HFFc6 (cell line): Measurements from ENCODE around the gene NLK. TPM values are rescaled to one million over a fixed set of nuclear protein-coding genes. Genes with fewer than 3 reads are reported as not detected.
A peak's percentile ranks its signal among the peaks of the same experiment; 100 is the strongest.

Source experiments
- DNase-seq: peaks from one replicate; pipeline ENCODE4 v3.0.0-alpha.2; 2018
- H3K27ac Mint-ChIP-seq: 2 replicates; pipeline ENCODE4 v1.8.0; 2020; ENCODE audit warnings: mild to moderate bottlenecking, mixed read lengths
- H3K27me3 Mint-ChIP-seq: 2 replicates; pipeline ENCODE4 v1.8.0; 2021; ENCODE audit warnings: mild to moderate bottlenecking, moderate library complexity, mixed read lengths; ENCODE audit not compliant: insufficient read depth
- H3K36me3 Mint-ChIP-seq: 2 replicates; pipeline ENCODE4 v1.8.0; 2021; ENCODE audit warnings: low read depth, mixed read lengths
- H3K4me1 Mint-ChIP-seq: 2 replicates; pipeline ENCODE4 v1.8.0; 2020; ENCODE audit warnings: low read depth, mixed read lengths
- H3K4me3 Mint-ChIP-seq: 2 replicates; pipeline ENCODE4 v1.8.0; 2020; ENCODE audit warnings: mild to moderate bottlenecking, moderate library complexity, mixed read lengths
- H3K9me3 Mint-ChIP-seq: 2 replicates; pipeline ENCODE4 v1.8.0; 2020; ENCODE audit warnings: mild to moderate bottlenecking, mixed read lengths
- total RNA-seq, 6 experiments: library from RNA; stranded (reverse); fragmentation: NEBNext Ultra II Directional; extraction: Animal tissue kit (Norgen Biotek cat#: 25700); gene quantifications; 2 replicates in 1 of 6; 3 replicates in 5 of 6; pipeline ENCODE4 v1.2.3, GENCODE V29; 2021
- TF ChIP-seq, protein P1 (sequence below): fragments of 200-600 bp; sonication (generic); IDR thresholded peaks from 2 replicates; pipeline ENCODE4 v1.5.0; 2021; ENCODE audit warnings: antibody characterized with exemption, mild to moderate bottlenecking

NLK gene
- total RNA-seq, 6 experiments from 2014 or later: 18.5 to 25.3 (median 22.1) TPM

DNA sequence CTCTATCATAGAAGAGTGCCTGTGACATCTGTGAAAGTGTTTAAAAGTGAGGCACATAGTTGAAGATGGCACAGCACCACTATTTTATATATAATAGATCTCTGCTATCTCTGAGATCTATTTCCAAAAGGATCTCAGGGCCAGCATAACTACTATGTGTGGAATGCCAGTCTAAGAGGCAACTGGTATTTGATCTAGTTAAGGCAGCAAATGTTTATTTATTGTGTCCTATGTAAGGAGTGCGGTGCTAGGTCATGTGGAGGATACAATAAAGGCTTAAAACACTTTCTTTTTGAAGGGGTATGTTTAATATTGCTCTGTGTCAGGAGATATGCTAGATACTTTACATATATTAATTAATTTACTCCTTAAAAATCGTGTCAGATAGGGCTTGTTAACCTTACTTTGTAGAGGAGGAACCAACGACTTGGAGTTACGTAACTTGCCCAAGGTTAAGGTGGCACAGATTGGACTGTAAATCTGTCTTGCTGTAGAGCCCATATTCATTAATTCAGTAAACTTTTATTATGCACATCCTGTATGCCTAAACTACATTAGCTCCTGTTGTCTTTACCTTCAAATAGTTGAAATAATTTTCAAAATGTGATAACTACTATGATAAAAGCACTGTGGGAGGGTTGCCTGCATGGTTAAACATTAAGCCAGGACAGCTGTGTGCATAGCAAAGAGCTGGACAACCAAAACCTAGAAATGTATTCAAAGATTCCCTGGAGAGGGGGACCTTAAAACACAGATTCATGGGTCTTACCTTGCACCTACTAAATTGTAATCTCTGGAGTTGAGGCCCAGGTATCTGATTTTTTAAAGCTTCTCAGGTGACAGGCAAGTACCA is 83.3 kb downstream of the NLK start:
- no peak for DNase-seq
- TF ChIP-seq, protein P1, sequence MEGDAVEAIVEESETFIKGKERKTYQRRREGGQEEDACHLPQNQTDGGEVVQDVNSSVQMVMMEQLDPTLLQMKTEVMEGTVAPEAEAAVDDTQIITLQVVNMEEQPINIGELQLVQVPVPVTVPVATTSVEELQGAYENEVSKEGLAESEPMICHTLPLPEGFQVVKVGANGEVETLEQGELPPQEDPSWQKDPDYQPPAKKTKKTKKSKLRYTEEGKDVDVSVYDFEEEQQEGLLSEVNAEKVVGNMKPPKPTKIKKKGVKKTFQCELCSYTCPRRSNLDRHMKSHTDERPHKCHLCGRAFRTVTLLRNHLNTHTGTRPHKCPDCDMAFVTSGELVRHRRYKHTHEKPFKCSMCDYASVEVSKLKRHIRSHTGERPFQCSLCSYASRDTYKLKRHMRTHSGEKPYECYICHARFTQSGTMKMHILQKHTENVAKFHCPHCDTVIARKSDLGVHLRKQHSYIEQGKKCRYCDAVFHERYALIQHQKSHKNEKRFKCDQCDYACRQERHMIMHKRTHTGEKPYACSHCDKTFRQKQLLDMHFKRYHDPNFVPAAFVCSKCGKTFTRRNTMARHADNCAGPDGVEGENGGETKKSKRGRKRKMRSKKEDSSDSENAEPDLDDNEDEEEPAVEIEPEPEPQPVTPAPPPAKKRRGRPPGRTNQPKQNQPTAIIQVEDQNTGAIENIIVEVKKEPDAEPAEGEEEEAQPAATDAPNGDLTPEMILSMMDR: no peak
- Mint-ChIP-seq H3K4me1 (peaks cover 54% of the 10 kb centered on the region), H3K4me3 (no peak overlapping the region), H3K27ac (peak overlapping the region; percentile 41; the same call in 1 of the 2 replicates), H3K9me3 (no peaks in the 10 kb centered on the region), H3K27me3 (no peaks in the 10 kb centered on the region), H3K36me3 (peaks cover 49% of the 10 kb centered on the region)

DNA sequence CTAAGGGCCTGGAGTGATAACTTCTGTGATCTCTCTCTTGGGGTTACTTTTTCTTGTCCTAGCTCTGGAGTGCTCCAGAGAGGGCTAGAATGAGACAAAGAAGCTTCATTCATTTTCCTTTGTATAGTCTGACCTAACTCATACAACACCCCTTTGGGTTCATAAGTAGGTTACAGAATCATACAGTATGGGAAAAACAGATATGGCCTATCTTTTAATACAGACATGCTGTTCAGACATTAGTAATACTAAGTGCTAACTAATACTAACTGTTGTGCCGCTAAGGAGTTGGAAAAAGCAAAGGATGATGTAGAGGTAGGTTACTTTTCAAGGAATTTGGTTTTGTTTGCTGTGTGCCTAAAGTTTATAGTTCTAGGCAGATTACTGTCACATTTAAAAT is 84.7 kb downstream of the NLK start:
- DNase-seq: no peak
- Mint-ChIP-seq H3K27me3 (no peaks in the 10 kb centered on the region), H3K4me1 (peaks cover 68% of the 10 kb centered on the region), H3K27ac (no peak overlapping the region), H3K4me3 (no peak overlapping the region), H3K9me3 (no peaks in the 10 kb centered on the region), H3K36me3 (peaks cover 56% of the 10 kb centered on the region)
- TF ChIP-seq, protein P1: no peak

DNA sequence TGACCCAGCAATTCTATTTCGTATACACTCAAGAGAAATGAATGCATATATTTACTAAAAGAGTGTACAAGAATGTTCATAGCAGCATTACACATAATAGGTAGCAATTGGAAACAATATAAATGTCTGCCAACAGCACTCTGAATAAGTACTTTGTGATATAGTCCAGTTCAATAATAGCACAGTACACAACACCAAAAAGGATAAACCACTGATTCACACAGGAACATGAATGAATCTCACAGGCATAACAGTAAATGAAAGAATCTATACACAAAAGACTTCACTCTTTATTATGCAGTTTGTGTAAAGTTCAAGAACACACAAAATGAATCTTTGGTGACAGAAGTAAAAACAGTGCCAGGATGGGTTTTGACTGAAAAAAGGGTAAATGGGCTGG is 86.3 kb downstream of the NLK start:
- Mint-ChIP-seq H3K4me3 (no peak overlapping the region), H3K27me3 (no peaks in the 10 kb centered on the region), H3K4me1 (peaks cover 84% of the 10 kb centered on the region), H3K36me3 (peaks cover 51% of the 10 kb centered on the region), H3K9me3 (no peaks in the 10 kb centered on the region), H3K27ac (peak overlapping the region; percentile 8; the same call in 1 of the 2 replicates)
- no peak for DNase-seq
- TF ChIP-seq, protein P1: no peak

DNA sequence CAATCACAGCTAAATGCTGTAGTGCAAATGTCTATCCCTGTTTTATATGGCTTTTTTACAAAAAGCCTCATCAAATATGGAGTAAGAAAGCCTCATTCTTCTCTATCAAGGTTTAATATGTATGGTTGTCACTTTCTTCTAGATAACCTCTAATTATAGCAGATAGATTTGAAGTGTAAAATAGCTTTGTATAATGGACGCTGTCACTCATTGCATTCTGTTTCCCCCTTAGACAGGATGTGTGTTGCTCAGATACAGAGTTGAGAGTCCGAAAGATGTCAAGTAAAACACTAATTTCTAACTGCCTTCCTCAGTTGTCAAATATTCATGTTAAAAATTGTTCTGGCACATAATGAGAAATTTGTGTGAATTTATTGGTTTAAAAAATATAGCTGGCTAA is 88.0 kb downstream of the NLK start:
- Mint-ChIP-seq H3K4me1 (peaks cover 77% of the 10 kb centered on the region), H3K27ac (peak overlapping the region; percentile 48; the same call in 1 of the 2 replicates), H3K36me3 (peaks cover 48% of the 10 kb centered on the region), H3K27me3 (no peaks in the 10 kb centered on the region), H3K4me3 (no peak overlapping the region), H3K9me3 (no peaks in the 10 kb centered on the region)
- TF ChIP-seq, protein P1: no peak
- DNase-seq: no peak

DNA sequence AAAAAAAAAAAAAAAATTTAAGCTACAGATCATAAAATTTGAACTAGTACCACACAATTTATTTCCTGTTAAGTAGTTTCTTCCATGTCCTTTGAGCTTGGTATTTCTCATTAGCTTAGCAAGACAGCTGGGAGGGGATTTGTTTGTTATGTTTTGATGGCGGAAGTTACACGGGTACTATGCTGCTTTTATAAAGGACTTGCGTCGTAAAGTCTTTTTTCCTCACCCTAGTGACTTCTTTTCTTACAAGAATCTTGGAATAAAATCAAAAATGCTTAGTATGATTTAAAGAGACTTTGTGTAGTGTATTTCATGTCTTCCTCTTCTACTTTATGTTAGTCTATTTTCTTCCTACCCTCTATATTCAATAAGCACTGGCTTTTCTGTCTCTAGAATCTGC is 89.1 kb downstream of the NLK start:
- no peak for DNase-seq
- Mint-ChIP-seq H3K27ac (peak overlapping the region; percentile 79), H3K36me3 (peaks cover 46% of the 10 kb centered on the region), H3K4me3 (peak overlapping the region; percentile 4; the same call in 1 of the 2 replicates), H3K4me1 (peaks cover 72% of the 10 kb centered on the region), H3K27me3 (no peaks in the 10 kb centered on the region), H3K9me3 (no peaks in the 10 kb centered on the region)
- TF ChIP-seq, protein P1: no peak
